ENCODE results near the gene NEDD4L.
A peak's percentile ranks its signal among the peaks of the same experiment; 100 is the strongest.

Gene NEDD4L

DNA sequence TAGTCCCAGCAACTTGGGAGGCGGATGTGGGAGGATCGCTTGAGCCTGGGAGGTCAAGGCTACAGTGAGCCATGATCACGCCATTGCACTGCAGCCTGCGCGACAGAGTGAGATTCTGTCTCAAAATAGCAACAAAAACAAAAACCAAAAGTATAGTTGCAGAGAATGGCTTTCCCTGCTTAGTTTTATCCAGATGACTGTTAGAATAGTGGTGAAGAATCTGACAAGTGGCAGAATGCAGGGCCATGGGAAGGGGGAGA, 53.8 kb downstream of the NEDD4L start:
- H3K4me3 ChIP-seq (ENCODE audit: low read depth, low read length): no peak overlapping the region
- TF ChIP-seq ZBTB20 (tag by site-specific recombination; IDR thresholded peaks at IDR 0.05): no peak
- no peak for TF ChIP-seq ZNF169 (tag by site-specific recombination; IDR thresholded peaks at IDR 0.05)
- TF ChIP-seq, protein P1, sequence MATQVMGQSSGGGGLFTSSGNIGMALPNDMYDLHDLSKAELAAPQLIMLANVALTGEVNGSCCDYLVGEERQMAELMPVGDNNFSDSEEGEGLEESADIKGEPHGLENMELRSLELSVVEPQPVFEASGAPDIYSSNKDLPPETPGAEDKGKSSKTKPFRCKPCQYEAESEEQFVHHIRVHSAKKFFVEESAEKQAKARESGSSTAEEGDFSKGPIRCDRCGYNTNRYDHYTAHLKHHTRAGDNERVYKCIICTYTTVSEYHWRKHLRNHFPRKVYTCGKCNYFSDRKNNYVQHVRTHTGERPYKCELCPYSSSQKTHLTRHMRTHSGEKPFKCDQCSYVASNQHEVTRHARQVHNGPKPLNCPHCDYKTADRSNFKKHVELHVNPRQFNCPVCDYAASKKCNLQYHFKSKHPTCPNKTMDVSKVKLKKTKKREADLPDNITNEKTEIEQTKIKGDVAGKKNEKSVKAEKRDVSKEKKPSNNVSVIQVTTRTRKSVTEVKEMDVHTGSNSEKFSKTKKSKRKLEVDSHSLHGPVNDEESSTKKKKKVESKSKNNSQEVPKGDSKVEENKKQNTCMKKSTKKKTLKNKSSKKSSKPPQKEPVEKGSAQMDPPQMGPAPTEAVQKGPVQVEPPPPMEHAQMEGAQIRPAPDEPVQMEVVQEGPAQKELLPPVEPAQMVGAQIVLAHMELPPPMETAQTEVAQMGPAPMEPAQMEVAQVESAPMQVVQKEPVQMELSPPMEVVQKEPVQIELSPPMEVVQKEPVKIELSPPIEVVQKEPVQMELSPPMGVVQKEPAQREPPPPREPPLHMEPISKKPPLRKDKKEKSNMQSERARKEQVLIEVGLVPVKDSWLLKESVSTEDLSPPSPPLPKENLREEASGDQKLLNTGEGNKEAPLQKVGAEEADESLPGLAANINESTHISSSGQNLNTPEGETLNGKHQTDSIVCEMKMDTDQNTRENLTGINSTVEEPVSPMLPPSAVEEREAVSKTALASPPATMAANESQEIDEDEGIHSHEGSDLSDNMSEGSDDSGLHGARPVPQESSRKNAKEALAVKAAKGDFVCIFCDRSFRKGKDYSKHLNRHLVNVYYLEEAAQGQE (tag by site-specific recombination; IDR thresholded peaks at IDR 0.05): no peak
- TF ChIP-seq GLIS2 (tag by site-specific recombination; IDR thresholded peaks at IDR 0.05): no peak
- no peak for TF ChIP-seq ZNF416 (tag by site-specific recombination; IDR thresholded peaks at IDR 0.05)
- TF ChIP-seq ZNF292 (tag by site-specific recombination; IDR thresholded peaks at IDR 0.05; ENCODE audit: borderline replicate concordance, low read depth): no peak
- no peak for TF ChIP-seq RBAK (tag by site-specific recombination; IDR thresholded peaks at IDR 0.05)
- TF ChIP-seq ZNF585B (tag by site-specific recombination; IDR thresholded peaks at IDR 0.05): no peak
- no peak for TF ChIP-seq ZBTB7A (tag by site-specific recombination; IDR thresholded peaks at IDR 0.05; ENCODE audit: low read depth)
- ChIA-PET POLR2A (no interaction called here), CTCF (interaction anchor here (1.0 to 1.4 kb wide), 2 partner anchors 24 to 78 kb away, joined by 4 read pairs; no protein-coding TSS in a partner anchor)
- H3K4me1 ChIP-seq (ENCODE audit: control insufficient read depth, insufficient read depth, low read length): peaks cover 25% of the 10 kb centered on the region
- no peak overlapping the region; the same call in 1 of the 2 replicates for H3K27ac ChIP-seq (ENCODE audit: extremely low read depth, low read depth, low read length)
- no peaks in the 10 kb centered on the region for H3K36me3 ChIP-seq (ENCODE audit: control insufficient read depth in 2 of 2, insufficient read depth in 1 of 2, low read length in 2 of 2)
- H3K9me3 ChIP-seq (ENCODE audit: control insufficient read depth, insufficient read depth, low read depth, low read length): no peaks in the 10 kb centered on the region

GRCh38 chr18:58098706-58099105, 54.7 kb downstream of the NEDD4L start:
- Histone ChIP-seq H3K4me1 (ENCODE audit: control insufficient read depth, insufficient read depth, low read length) (peaks cover 30% of the 10 kb centered on the region), H3K36me3 (ENCODE audit: control insufficient read depth in 2 of 2, insufficient read depth in 1 of 2, low read length in 2 of 2) (no peaks in the 10 kb centered on the region), H3K27ac (ENCODE audit: extremely low read depth, low read depth, low read length) (no peak overlapping the region), H3K4me3 (ENCODE audit: low read depth, low read length) (no peak overlapping the region), H3K9me3 (ENCODE audit: control insufficient read depth, insufficient read depth, low read depth, low read length) (no peaks in the 10 kb centered on the region)
- TF ChIP-seq, protein P2, sequence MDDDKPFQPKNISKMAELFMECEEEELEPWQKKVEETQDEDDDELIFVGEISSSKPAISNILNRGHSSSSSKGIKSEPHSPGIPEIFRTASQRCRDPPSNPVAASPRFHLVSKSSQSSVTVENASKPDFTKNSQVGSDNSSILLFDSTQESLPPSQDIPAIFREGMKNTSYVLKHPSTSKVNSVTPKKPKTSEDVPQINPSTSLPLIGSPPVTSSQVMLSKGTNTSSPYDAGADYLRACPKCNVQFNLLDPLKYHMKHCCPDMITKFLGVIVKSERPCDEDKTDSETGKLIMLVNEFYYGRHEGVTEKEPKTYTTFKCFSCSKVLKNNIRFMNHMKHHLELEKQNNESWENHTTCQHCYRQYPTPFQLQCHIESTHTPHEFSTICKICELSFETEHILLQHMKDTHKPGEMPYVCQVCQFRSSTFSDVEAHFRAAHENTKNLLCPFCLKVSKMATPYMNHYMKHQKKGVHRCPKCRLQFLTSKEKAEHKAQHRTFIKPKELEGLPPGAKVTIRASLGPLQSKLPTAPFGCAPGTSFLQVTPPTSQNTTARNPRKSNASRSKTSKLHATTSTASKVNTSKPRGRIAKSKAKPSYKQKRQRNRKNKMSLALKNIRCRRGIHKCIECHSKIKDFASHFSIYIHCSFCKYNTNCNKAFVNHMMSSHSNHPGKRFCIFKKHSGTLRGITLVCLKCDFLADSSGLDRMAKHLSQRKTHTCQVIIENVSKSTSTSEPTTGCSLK (tag by site-specific recombination; IDR thresholded peaks at IDR 0.05): no peak
- TF ChIP-seq ZNF133 (tag by site-specific recombination; IDR thresholded peaks at IDR 0.05): peak; percentile 27; the same call in 1 of the 2 replicates
- ChIA-PET CTCF (interaction anchor here (0.6 to 1.4 kb wide), 6 partner anchors 23 to 1279 kb away, joined by 3 to 5 read pairs (median 4); no protein-coding TSS in a partner anchor), POLR2A (no interaction called here)

- ChIA-PET CTCF (interaction anchor here (0.5 to 1.9 kb wide), 4 partner anchors 21 to 56 kb away, joined by 3 to 5 read pairs (median 4); partner anchors contain the start of gene NEDD4L), POLR2A (interaction anchor here (0.5 kb wide), 1 partner anchor 23 kb away, joined by 8 read pairs; no protein-coding TSS in a partner anchor)
- peaks cover 32% of the 10 kb centered on the region for H3K4me1 ChIP-seq (ENCODE audit: control insufficient read depth, insufficient read depth, low read length)
- TF ChIP-seq ZNF585B (tag by site-specific recombination; IDR thresholded peaks at IDR 0.05): no peak
- TF ChIP-seq SP7 (tag by site-specific recombination; IDR thresholded peaks at IDR 0.05): 0 out of 2 replicates have a peak, but pooled peaks have one; percentile 11
- no peak overlapping the region for H3K27ac ChIP-seq (ENCODE audit: extremely low read depth, low read depth, low read length)
- H3K36me3 ChIP-seq (ENCODE audit: control insufficient read depth in 2 of 2, insufficient read depth in 1 of 2, low read length in 2 of 2): no peaks in the 10 kb centered on the region
- no peak overlapping the region for H3K4me3 ChIP-seq (ENCODE audit: low read depth, low read length)
- no peaks in the 10 kb centered on the region for H3K9me3 ChIP-seq (ENCODE audit: control insufficient read depth, insufficient read depth, low read depth, low read length)
Observed at GRCh38 chr18:58100154-58100553, 56.1 kb downstream of the NEDD4L start.

DNA sequence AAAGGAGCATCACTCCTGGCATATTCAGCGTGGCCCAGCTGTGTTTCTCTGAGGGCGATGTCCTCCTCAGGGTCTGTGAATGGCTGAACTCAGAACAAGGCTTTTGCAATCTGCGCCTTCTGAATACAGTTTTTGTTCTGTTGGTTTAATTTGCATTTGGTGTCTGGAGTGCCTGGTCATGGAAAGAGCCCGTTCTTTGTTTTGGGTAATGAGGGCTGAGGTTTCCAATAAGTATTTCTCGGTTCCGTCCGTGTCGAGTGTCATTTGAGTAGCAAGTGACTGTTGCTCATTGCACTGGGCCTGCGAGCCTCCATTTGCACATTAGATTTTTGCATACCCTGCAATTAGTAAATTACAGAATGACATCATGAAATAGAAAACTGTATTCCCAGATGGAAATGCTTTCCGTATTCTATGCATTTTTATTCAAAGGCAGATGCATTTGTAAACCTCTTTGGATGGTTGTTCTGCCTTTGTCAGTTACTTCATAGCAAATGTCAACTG, 57.3 kb downstream of the NEDD4L start:
- H3K4me1 ChIP-seq (ENCODE audit: control insufficient read depth, insufficient read depth, low read length): peaks cover 37% of the 10 kb centered on the region
- CTCF ChIA-PET: interaction anchor here (1.9 kb wide), 1 partner anchor 49 kb away, joined by 4 read pairs; no protein-coding TSS in a partner anchor
- TF ChIP-seq ATF2 (tag by site-specific recombination; IDR thresholded peaks at IDR 0.05; ENCODE audit: low read depth): 0 out of 2 replicates have a peak, but pooled peaks have one; percentile 21
- TF ChIP-seq SP7 (tag by site-specific recombination; IDR thresholded peaks at IDR 0.05): peak; percentile 66; the same call in 1 of the 2 replicates
- TF ChIP-seq, protein P3, sequence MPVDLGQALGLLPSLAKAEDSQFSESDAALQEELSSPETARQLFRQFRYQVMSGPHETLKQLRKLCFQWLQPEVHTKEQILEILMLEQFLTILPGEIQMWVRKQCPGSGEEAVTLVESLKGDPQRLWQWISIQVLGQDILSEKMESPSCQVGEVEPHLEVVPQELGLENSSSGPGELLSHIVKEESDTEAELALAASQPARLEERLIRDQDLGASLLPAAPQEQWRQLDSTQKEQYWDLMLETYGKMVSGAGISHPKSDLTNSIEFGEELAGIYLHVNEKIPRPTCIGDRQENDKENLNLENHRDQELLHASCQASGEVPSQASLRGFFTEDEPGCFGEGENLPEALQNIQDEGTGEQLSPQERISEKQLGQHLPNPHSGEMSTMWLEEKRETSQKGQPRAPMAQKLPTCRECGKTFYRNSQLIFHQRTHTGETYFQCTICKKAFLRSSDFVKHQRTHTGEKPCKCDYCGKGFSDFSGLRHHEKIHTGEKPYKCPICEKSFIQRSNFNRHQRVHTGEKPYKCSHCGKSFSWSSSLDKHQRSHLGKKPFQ (tag by site-specific recombination; IDR thresholded peaks at IDR 0.05): no peak

More for the DNA sequence above, 57.3 kb downstream of the NEDD4L start:
- POLR2A ChIA-PET: no interaction called here
- no peaks in the 10 kb centered on the region for H3K36me3 ChIP-seq (ENCODE audit: control insufficient read depth in 2 of 2, insufficient read depth in 1 of 2, low read length in 2 of 2)
- H3K9me3 ChIP-seq (ENCODE audit: control insufficient read depth, insufficient read depth, low read depth, low read length): no peaks in the 10 kb centered on the region
- H3K4me3 ChIP-seq (ENCODE audit: low read depth, low read length): no peak overlapping the region
- H3K27ac ChIP-seq (ENCODE audit: extremely low read depth, low read depth, low read length): no peak overlapping the region
